HG02610 (cell line): Measurements from ENCODE around the gene DAAM1.

Experiments used
- ATAC-seq: cut with Tn5 transposase; IDR thresholded peaks from one replicate; pipeline ENCODE4 v1.9.1; 2021; ENCODE audit warnings: mild to moderate bottlenecking, moderate library complexity; ENCODE audit not compliant: unreplicated experiment

Gene DAAM1

GRCh38 chr14:59215757-59216156 lies 27.3 kb downstream of the DAAM1 start:
- no peak for ATAC-seq

GRCh38 chr14:59217011-59217410 lies 28.5 kb downstream of the DAAM1 start:
- no peak for ATAC-seq

GRCh38 chr14:59221568-59221967 lies 33.1 kb downstream of the DAAM1 start:
- ATAC-seq = no peak

- no peak for ATAC-seq
These were observed 35.9 kb downstream of the DAAM1 start for GRCh38 chr14:59224341-59224740.

GRCh38 chr14:59225281-59225680 lies 36.8 kb downstream of the DAAM1 start:
- ATAC-seq = no peak

GRCh38 chr14:59228421-59228820 lies 40.0 kb downstream of the DAAM1 start:
- ATAC-seq = no peak

GRCh38 chr14:59229653-59230406 lies 41.4 kb downstream of the DAAM1 start:
- no peak for ATAC-seq

- ATAC-seq = no peak
These were observed 47.7 kb downstream of the DAAM1 start for GRCh38 chr14:59236195-59236594.

- no peak for ATAC-seq
These were observed 49.7 kb downstream of the DAAM1 start for GRCh38 chr14:59238216-59238615.

GRCh38 chr14:59239022-59239421 lies 50.6 kb downstream of the DAAM1 start:
- ATAC-seq = no peak

- ATAC-seq = peak; percentile 86
These were observed 51.9 kb downstream of the DAAM1 start for GRCh38 chr14:59240356-59240755.

GRCh38 chr14:59241121-59241520 lies 52.7 kb downstream of the DAAM1 start:
- no peak for ATAC-seq

GRCh38 chr14:59243174-59243573 lies 54.7 kb downstream of the DAAM1 start:
- no peak for ATAC-seq

GRCh38 chr14:59244581-59244980 lies 56.1 kb downstream of the DAAM1 start:
- no peak for ATAC-seq

GRCh38 chr14:59245809-59246295 lies 57.4 kb downstream of the DAAM1 start:
- ATAC-seq = peak; percentile 86

GRCh38 chr14:59246566-59246965 lies 58.1 kb downstream of the DAAM1 start:
- ATAC-seq = no peak

- ATAC-seq = no peak
These were observed 59.5 kb downstream of the DAAM1 start for GRCh38 chr14:59247801-59248584.

- no peak for ATAC-seq
These were observed 60.6 kb downstream of the DAAM1 start for GRCh38 chr14:59249029-59249428.

GRCh38 chr14:59251811-59252771 lies 63.6 kb downstream of the DAAM1 start:
- ATAC-seq = no peak

- ATAC-seq = no peak
These were observed 64.5 kb downstream of the DAAM1 start for GRCh38 chr14:59252772-59253500.
